Amniotic stem cell (primary cell): ENCODE data around the gene SCGB1C1.
A peak's percentile ranks its signal among the peaks of the same experiment; 100 is the strongest.

Source experiments
- DNase-seq: peaks from one replicate; lab custom pipeline; 2025; lab: John Stamatoyannopoulos, UW

The SCGB1C1 gene

DNA sequence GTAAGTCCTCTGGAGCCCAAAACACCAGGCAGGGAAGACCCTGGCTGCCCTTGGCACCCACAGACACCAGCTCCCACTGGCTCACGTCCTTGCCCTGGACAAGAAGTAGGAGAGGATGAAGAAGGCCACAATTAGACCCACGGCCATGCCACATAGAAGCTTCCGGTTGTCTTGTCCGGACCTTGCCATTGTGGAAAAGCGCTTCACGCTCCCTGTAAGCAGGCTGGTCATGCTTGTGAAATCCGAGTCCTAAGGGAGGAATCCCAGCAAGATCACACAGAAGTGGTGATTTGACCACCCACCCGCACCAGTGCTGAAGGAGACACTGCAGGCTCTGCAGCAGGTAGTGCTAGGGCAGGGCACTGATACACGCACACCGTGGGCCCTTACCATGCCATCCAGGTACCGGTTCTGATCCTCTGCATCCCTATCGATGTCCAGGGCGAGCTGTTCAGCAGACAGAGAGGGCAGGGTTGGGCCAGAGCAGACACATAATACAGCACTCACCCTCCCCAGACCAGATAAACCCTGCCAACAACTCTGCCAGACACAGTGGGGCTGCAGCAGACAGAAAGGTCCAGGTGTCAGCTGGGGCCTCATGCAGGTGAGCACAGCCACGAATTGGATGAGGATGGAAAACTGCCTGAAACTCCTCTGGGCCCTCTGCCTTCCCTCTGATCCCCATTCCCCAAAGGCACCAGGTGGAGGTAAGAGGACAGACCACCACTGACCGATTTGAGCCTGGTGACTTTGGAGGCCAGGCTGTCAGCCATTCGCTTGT lies 12.5 kb downstream of the SCGB1C1 start:
- DNase-seq: no peak

- no peak for DNase-seq
These were observed 13.1 kb downstream of the SCGB1C1 start for GRCh38 chr11:206002-206384.

DNA sequence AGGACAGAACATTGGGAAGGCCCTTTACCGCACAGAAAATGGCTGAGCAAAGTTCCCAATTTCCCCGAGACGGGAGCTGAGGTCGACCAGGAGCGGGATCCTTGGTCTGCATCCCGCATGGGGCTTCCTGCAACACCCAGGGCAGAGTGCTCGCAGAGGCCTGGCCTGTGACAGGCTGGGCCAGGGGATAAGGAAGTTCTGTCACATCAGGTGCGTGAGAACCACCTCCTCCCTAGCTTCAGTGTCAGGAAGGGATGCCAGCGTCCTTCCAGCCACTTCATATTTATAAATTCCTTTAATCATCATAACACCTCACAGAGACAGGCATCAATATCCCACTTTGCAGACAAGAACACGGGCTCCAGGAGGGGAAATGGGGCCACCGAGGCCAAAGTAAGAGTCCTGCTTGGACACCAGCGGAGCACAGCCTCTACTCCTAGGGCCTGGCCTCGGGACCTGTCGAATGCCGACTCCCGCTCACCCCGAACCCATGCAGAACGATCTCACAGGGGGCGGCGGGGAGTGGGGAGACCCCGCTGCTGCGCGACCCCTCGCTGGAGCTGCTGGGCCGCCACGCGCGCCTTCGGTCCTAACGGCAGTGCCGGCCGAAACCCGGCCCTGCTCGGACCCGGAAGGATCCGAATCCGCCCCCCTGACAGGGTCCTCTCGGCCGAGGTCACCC lies 13.8 kb downstream of the SCGB1C1 start:
- no peak for DNase-seq

- peak; percentile 94 for DNase-seq
These were observed 14.5 kb downstream of the SCGB1C1 start, which contains the start of the genes BET1L and RIC8A for GRCh38 chr11:207208-207862. BET1L (minus strand) TSS chr11:207399; CDS start chr11:207321, 78 bp downstream. RIC8A (plus strand) TSS chr11:207708; CDS start chr11:208855, 1,147 bp downstream.

DNA sequence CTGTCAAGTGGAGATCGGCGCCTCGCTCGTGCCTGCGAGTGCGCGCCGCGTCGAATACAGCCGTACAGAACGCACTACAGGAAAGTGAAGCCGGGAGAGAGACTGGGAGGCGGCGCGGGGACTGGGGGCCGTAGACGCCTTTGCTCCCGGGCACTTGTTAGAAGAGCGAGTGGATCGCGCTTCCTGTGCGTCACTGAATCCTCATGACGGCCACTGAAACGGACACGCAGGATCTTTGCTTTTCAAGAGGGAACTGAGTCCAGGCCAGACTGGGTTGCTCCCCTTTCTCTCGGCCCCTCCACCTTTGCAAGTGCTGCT lies 14.9 kb downstream of the SCGB1C1 start:
- peak; percentile 51 for DNase-seq

GRCh38 chr11:208181-208916 lies 15.5 kb downstream of the SCGB1C1 start:
- DNase-seq: peak; percentile 21

DNA sequence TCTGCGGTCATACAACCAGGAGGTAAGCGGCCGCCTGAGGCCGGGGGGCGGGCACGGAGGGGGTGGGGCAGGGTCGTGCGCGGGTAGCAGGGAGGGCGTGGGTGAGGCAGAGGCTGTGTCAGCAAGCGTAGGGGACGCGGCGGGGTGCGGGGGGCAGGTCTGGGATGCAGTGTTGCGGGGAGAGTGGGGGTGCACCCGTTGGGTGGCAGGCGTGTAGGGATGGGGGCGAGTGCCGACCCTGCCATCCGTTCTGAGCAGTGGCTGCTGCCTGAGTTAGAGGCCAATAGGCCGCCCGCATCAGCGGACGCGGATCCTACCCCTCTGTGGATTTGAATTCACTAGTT lies 16.0 kb downstream of the SCGB1C1 start:
- DNase-seq: no peak

DNA sequence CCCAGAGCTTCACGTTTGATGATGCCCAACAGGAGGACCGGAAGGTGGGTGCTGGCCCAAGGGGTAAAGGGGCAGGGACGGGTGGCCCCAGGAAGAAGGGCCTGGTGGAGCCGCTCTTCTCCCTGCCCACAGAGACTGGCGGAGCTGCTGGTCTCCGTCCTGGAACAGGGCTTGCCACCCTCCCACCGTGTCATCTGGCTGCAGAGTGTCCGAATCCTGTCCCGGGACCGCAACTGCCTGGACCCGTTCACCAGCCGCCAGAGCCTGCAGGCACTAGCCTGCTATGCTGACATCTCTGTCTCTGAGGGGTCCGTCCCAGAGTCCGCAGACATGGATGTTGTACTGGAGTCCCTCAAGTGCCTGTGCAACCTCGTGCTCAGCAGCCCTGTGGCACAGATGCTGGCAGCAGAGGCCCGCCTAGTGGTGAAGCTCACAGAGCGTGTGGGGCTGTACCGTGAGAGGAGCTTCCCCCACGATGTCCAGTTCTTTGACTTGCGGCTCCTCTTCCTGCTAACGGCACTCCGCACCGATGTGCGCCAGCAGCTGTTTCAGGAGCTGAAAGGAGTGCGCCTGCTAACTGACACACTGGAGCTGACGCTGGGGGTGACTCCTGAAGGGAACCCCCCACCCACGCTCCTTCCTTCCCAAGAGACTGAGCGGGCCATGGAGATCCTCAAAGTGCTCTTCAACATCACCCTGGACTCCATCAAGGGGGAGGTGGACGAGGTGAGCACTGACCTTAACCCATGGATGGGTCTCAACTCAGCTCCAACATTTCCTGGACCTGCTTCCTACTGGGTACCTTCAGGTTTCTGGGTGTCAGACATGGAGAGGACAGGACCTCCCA lies 16.6 kb downstream of the SCGB1C1 start:
- no peak for DNase-seq

- peak; percentile 34 for DNase-seq
These were observed 17.4 kb downstream of the SCGB1C1 start for GRCh38 chr11:210122-210802.

- no peak for DNase-seq
These were observed 17.9 kb downstream of the SCGB1C1 start for GRCh38 chr11:210803-211180.

- DNase-seq: no peak
These were observed 18.4 kb downstream of the SCGB1C1 start for GRCh38 chr11:211295-211694.

DNA sequence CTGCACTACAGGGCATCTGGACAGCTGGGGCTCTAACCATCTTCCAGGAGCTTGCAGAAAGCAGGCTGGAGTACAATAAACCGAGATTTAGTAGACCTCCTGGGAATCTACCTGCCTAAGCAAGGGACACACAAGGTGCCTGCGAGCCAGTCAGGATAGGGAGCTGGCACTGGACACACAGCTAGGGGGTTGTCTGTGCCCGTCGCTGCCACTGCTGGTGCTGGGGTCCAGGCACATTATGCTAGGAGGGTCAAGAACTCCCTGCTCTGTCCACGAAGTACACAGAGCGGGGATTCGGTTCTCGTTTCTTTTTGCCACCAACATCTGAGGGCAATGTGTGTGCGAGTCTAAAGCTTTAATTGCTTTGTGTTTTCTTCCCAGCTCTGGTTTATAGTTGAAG lies 18.9 kb downstream of the SCGB1C1 start:
- no peak for DNase-seq

GRCh38 chr11:212150-213100 lies 19.5 kb downstream of the SCGB1C1 start:
- DNase-seq: no peak

DNA sequence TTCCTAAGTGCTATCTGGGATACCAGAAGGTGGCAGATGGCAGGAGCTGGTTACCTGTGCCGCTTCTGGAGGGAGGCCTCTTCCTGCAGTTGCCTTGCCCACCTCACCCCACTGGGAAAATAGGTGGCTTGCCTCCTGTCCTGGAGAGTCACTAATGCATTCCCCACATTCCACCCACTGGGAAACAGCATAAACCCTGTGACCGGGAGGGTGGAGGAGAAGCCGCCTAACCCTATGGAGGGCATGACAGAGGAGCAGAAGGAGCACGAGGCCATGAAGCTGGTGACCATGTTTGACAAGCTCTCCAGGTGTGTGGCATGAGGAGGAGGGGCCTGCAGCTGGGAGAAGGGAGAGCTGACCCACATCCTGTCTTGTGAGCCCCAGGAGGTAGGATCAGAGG lies 20.2 kb downstream of the SCGB1C1 start:
- no peak for DNase-seq

GRCh38 chr11:214083-214482 lies 21.2 kb downstream of the SCGB1C1 start:
- DNase-seq: no peak

DNA sequence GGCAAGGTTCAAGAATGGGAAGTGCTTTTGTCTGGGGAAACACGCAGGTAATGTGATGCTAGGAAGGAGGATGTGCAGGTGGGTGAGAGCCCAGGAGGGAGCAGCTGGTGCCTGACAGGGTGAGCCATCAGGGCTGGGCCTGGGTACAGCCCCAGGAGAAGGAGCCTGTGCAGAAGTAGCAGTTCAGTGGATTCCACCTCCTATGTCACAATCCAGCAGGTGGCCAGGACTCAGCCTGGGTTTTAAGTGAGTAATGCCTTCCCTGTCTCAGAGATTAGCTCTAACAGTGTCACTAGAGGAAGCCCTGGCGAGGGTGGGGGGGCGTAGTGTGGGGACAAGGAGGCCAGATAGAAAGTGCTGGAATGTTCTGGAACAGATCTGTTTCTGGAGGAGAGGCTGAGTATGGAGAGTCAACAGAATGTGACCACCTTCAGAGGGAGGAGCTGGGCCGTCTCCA lies 22.7 kb downstream of the SCGB1C1 start:
- DNase-seq: no peak

- no peak for DNase-seq
These were observed 23.4 kb downstream of the SCGB1C1 start for GRCh38 chr11:216081-216974.

- DNase-seq: no peak
These were observed 24.8 kb downstream of the SCGB1C1 start for GRCh38 chr11:217704-218103.
